ENCODE measurements around the gene ENPP1.

The ENPP1 gene

GRCh38 chr6:131828951-131829350 is 21.1 kb downstream of the ENPP1 start:
- DNase-seq (ENCODE audit: extremely low read depth, low read depth): no peak

GRCh38 chr6:131831392-131831791 is 23.6 kb downstream of the ENPP1 start:
- no peak for TF ChIP-seq CTCF (IDR thresholded peaks at IDR 0.05; ENCODE audit: low read depth, low read length)
- DNase-seq (ENCODE audit: extremely low read depth, low read depth): no peak

More at GRCh38 chr6:131828951-131829350, 21.1 kb downstream of the ENPP1 start:
- TF ChIP-seq CTCF (IDR thresholded peaks at IDR 0.05; ENCODE audit: low read depth, low read length): no peak

- DNase-seq (ENCODE audit: extremely low read depth, low read depth): no peak
- TF ChIP-seq CTCF (IDR thresholded peaks at IDR 0.05; ENCODE audit: low read depth, low read length): no peak
Observed at GRCh38 chr6:131831886-131832285, 24.1 kb downstream of the ENPP1 start.

- no peak for TF ChIP-seq CTCF (IDR thresholded peaks at IDR 0.05; ENCODE audit: low read depth, low read length)
- DNase-seq (ENCODE audit: extremely low read depth, low read depth): no peak
Observed at GRCh38 chr6:131832363-131832762, 24.5 kb downstream of the ENPP1 start.

GRCh38 chr6:131838051-131838450 is 30.2 kb downstream of the ENPP1 start:
- DNase-seq (ENCODE audit: extremely low read depth, low read depth): no peak
- no peak for TF ChIP-seq CTCF (IDR thresholded peaks at IDR 0.05; ENCODE audit: low read depth, low read length)

- no peak for TF ChIP-seq CTCF (IDR thresholded peaks at IDR 0.05; ENCODE audit: low read depth, low read length)
- DNase-seq (ENCODE audit: extremely low read depth, low read depth): no peak
Observed at GRCh38 chr6:131839388-131839787, 31.6 kb downstream of the ENPP1 start.

- TF ChIP-seq CTCF (IDR thresholded peaks at IDR 0.05; ENCODE audit: low read depth, low read length): no peak
- DNase-seq (ENCODE audit: extremely low read depth, low read depth): no peak
Observed at GRCh38 chr6:131840441-131840840, 32.6 kb downstream of the ENPP1 start.
